Thoracic aorta (tissue), 2 donors: ENCODE measurements around the gene WDR62. TPM values are rescaled to one million over a fixed set of nuclear protein-coding genes. Genes with fewer than 3 reads are reported as not detected.
A peak's percentile ranks its signal among the peaks of the same experiment; 100 is the strongest.

Experiments
- ATAC-seq: fragments of 150-250 bp; one replicate; pipeline ENCODE4 v1.8.0; 2017; ENCODE audit warnings: low read depth; ENCODE audit not compliant: insufficient number of reproducible peaks, low FRiP score
- DNase-seq: peaks from one replicate; pipeline ENCODE4 v3.0.0-alpha.2; 2020; ENCODE audit warnings: low spot score
- H3K27ac ChIP-seq, 2 donors: fragments of 200-600 bp; sonication (generic); 1 replicate in 1 of 2; 2 replicates in 1 of 2; pipeline ENCODE4 v1.5.1; 2016; ENCODE audit warnings: mild to moderate bottlenecking in 2 of 2, moderate library complexity in 2 of 2
- H3K27me3 ChIP-seq: fragments of 200-600 bp; sonication (generic); replicated peaks from 2 replicates; pipeline ENCODE4 v1.6.0; 2016; ENCODE audit warnings: mild to moderate bottlenecking; ENCODE audit not compliant: insufficient read depth
- H3K36me3 ChIP-seq: fragments of 200-600 bp; sonication (generic); one replicate; pipeline ENCODE4 v1.5.1; 2016
- H3K4me1 ChIP-seq, 2 donors: fragments of 200-600 bp; sonication (generic); 1 replicate in 1 of 2; 2 replicates in 1 of 2; pipeline versions ENCODE4 v1.5.1 to v1.6.0; 2016; ENCODE audit warnings: low read depth in 2 of 2, mild to moderate bottlenecking in 1 of 2; ENCODE audit not compliant: control insufficient read depth in 1 of 2
- H3K4me3 ChIP-seq: fragments of 200-600 bp; sonication (generic); 2 replicates; pipeline ENCODE4 v1.5.1; 2016; ENCODE audit warnings: mild to moderate bottlenecking
- H3K9me3 ChIP-seq: fragments of 200-600 bp; sonication (generic); 2 replicates; pipeline ENCODE4 v1.5.1; 2016
- total RNA-seq, 2 donors: library from RNA; depleted of rRNA; stranded (reverse); fragments of >200 nt; gene quantifications; one replicate each; pipeline versions ENCODE4 v1.1.0 to v1.2.3, GENCODE V29; 2016
- TF ChIP-seq, protein P1 (sequence below): fragments of 200-600 bp; sonication (generic); IDR thresholded peaks from one replicate; pipeline ENCODE4 v1.5.1; 2019; ENCODE audit warnings: antibody characterized with exemption

WDR62 gene
- total RNA-seq, 2 donors from 2014 or later, result 0.99 to 1.2 TPM

DNA sequence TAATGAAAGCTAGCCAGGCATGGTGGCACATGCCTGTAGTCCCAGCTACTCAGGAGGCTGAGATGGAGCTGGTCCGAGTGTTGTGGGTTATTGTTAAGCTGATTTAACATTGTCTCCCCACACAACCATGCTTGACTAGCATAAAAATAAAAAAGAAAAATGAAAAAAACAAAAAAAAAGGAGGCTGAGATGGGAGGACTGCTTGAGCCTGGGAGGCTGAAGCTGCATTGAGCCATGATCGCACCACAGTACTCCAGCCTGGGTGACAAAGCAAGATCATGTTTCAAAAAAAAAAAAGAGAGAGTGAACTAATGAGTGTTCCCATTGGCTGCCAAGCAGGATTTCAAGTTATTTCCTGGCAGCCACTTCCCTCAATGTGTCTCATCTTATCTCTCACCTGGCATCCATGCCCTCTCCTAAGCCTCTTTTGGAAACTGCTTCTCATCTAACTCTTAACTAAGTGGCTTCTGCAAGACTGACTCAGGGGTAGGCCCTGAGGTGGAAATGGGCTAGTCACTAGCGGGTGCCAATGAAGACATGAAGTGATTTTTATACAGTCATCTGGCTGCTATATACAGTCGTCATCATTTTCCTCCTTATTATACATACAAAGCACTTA lies 5.5 kb upstream of the WDR62 start:
- Histone ChIP-seq H3K9me3 (no peaks in the 10 kb centered on the region), H3K27ac (no peak overlapping the region), H3K4me1 (peaks cover 4 to 5% of the 10 kb centered on the region in 2 donors), H3K4me3 (no peak overlapping the region), H3K27me3 (no peaks in the 10 kb centered on the region), H3K36me3 (no peaks in the 10 kb centered on the region)
- ATAC-seq, result no peak
- DNase-seq, result no peak
- TF ChIP-seq, protein P1, sequence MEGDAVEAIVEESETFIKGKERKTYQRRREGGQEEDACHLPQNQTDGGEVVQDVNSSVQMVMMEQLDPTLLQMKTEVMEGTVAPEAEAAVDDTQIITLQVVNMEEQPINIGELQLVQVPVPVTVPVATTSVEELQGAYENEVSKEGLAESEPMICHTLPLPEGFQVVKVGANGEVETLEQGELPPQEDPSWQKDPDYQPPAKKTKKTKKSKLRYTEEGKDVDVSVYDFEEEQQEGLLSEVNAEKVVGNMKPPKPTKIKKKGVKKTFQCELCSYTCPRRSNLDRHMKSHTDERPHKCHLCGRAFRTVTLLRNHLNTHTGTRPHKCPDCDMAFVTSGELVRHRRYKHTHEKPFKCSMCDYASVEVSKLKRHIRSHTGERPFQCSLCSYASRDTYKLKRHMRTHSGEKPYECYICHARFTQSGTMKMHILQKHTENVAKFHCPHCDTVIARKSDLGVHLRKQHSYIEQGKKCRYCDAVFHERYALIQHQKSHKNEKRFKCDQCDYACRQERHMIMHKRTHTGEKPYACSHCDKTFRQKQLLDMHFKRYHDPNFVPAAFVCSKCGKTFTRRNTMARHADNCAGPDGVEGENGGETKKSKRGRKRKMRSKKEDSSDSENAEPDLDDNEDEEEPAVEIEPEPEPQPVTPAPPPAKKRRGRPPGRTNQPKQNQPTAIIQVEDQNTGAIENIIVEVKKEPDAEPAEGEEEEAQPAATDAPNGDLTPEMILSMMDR, result no peak

DNA sequence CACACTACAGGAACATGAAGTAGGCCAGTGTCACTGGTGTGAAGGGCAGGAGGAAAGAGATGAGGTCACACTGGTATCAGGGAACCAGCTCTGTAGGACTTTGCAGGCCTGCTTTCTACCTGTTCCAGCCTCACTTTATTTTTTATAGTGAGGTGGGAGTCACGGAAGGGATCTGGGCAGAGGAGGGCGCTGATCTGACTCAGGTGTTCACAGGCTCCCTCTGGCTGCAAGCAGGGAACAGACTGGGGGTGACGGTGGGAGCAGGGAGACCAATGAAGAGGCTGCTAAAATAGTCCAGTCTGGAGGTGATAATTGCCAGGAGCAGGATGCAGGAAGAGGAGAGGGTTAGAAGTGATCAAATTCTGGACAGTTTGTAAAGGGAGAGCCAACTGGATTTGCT lies 3.5 kb upstream of the WDR62 start:
- no peaks in the 10 kb centered on the region for H3K36me3 ChIP-seq
- H3K9me3 ChIP-seq, result no peaks in the 10 kb centered on the region
- DNase-seq, result no peak
- H3K4me1 ChIP-seq, result peaks cover 10 to 15% of the 10 kb centered on the region in 2 donors
- TF ChIP-seq, protein P1, result no peak
- H3K4me3 ChIP-seq, result no peak overlapping the region
- H3K27me3 ChIP-seq, result no peaks in the 10 kb centered on the region
- H3K27ac ChIP-seq, result no peak overlapping the region
- ATAC-seq, result no peak

DNA sequence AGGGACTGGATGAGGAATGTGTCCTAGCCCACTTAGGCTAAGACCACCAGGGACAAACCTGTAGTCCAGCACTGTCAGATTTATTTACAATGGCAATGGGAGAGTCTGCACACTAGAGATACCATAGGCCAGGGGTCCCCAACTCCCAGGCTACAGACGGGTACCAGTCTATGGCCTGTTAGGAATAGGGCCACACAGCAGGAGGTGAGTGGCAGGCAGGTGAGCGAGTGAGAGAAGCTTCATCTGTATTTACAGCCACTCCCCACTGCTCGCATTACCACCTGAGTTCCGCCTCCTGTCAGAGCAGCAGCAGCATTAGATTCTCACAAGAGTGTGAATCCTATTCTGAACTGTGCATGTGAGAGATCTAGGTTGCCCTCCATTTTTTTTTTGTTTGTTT lies 3.1 kb upstream of the WDR62 start:
- H3K27ac ChIP-seq, result no peak overlapping the region
- TF ChIP-seq, protein P1, result no peak

DNA sequence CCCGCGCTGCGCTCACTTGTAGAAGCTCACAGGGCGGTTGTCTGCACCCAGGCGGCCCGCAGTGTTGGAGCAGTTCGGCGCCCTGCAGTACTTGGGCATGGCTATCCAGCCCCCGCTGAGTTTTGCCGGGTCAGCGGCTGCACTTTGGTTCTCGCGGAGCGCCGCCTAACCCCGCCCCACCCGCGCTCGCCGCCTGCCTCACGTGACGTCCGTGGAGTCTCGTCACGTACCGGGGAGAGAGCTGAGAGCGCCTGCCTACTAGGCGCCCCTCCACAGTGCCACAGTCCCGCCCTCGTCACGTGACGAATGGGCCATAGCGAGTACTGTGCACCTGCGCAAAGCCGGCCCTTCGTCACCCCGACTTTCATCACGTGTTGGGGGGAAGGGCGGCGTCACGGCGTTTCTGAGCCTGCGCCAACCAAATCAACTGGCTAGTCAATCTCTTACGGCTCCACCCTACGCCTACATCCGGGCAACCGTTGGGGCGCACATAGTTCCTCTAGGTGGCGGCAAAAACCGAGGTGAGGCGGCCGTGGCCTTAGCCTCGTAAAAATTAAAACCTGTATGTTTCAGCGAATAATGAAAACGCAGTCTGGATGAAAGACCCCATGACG lies 471 bp upstream of the WDR62 start, which contains the start of gene THAP8:
TSS of gene THAP8 (minus strand) at position 167 of the 614 bp plus-strand sequence. CDS start at position 99, 68 bp downstream.
- peak; percentile 88 for ATAC-seq
- peak within 1 kb of the TSS; percentile 89 to 93 for H3K27ac ChIP-seq

More for the DNA sequence above, 3.1 kb upstream of the WDR62 start:
- H3K4me3 ChIP-seq, result no peak overlapping the region
- DNase-seq (no peak), ATAC-seq (no peak)
- peaks cover 10 to 15% of the 10 kb centered on the region in 2 donors for H3K4me1 ChIP-seq
- no peaks in the 10 kb centered on the region for H3K9me3 ChIP-seq
- no peaks in the 10 kb centered on the region for H3K27me3 ChIP-seq
- no peaks in the 10 kb centered on the region for H3K36me3 ChIP-seq

More for the DNA sequence above, 471 bp upstream of the WDR62 start, which contains the start of gene THAP8:
- TF ChIP-seq, protein P1, result peak; percentile 39
- peak within 1 kb of the TSS; percentile 89 for H3K4me3 ChIP-seq
- no peaks in the 10 kb centered on the region for H3K27me3 ChIP-seq
- H3K36me3 ChIP-seq, result no peaks in the 10 kb centered on the region
- H3K4me1 ChIP-seq, result peaks cover 10 to 15% of the 10 kb centered on the region in 2 donors
- no peaks in the 10 kb centered on the region for H3K9me3 ChIP-seq
- peak; percentile 99 for DNase-seq
